H1 (cell line): ENCODE measurements around the gene NANOS3. TPM values are rescaled to one million over a fixed set of nuclear protein-coding genes. Genes with fewer than 3 reads are reported as not detected.

Source experiments
- CTCF ChIA-PET: fragments of 300-600 bp; sonication (Branson Sonifier 250); formaldehyde crosslinking; loops from one replicate; lab custom pipeline; 2021; ENCODE audit not compliant: partially characterized antibody; lab: Charles Lee
- POLR2A ChIA-PET: fragments of 300-600 bp; sonication (Branson Sonifier 250); formaldehyde crosslinking; loops from one replicate; lab custom pipeline; 2021; ENCODE audit warnings: inconsistent platforms; ENCODE audit not compliant: partially characterized antibody; lab: Charles Lee
- DNase-seq, 2 experiments: peaks; one replicate each; pipeline versions ENCODE4 v3.0.0 to v3.0.0-alpha.2; 2010 to 2022; ENCODE audit warnings: low spot score in 2 of 2, low read depth in 1 of 2, mixed read lengths in 1 of 2
- FAIRE-seq: peaks from 2 replicates; lab custom pipeline; 2011; peaks lifted over from hg19 to GRCh38; lab: Jason Lieb, UNC
- H2AFZ ChIP-seq: 2 replicates; pipeline ENCODE4 v1.8.1; 2012; ENCODE audit warnings: low read length, inconsistent platforms
- H2AK5ac ChIP-seq: 2 replicates; pipeline ENCODE4 v1.6.1; 2013; ENCODE audit warnings: low read depth, low read length
- H2BK120ac ChIP-seq: replicated peaks from 2 replicates; pipeline ENCODE3; 2013; ENCODE audit warnings: low read depth, low read length, inconsistent platforms
- H2BK12ac ChIP-seq: 2 replicates; pipeline ENCODE4 v1.6.1; 2013; ENCODE audit warnings: low read depth, low read length
- H2BK15ac ChIP-seq: 2 replicates; pipeline ENCODE4 v1.6.1; 2013; ENCODE audit warnings: low read length
- H2BK20ac ChIP-seq: 2 replicates; pipeline ENCODE4 v1.6.1; 2013; ENCODE audit warnings: low read length
- H2BK5ac ChIP-seq: 2 replicates; pipeline ENCODE4 v1.6.1; 2013; ENCODE audit warnings: low read depth, low read length
- H3K14ac ChIP-seq: 2 replicates; pipeline ENCODE4 v1.6.1; 2013; ENCODE audit warnings: inconsistent platforms; ENCODE audit not compliant: insufficient read length
- H3K18ac ChIP-seq: 2 replicates; pipeline ENCODE4 v1.6.1; 2013; ENCODE audit warnings: low read length; ENCODE audit errors: extremely low read depth
- H3K23ac ChIP-seq: 2 replicates; pipeline ENCODE4 v1.6.1; 2013; ENCODE audit warnings: inconsistent platforms; ENCODE audit not compliant: insufficient read length
- H3K23me2 ChIP-seq: 2 replicates; pipeline ENCODE4 v1.6.1; 2013; ENCODE audit warnings: low read depth, low read length
- H3K27ac ChIP-seq: 2 replicates; pipeline ENCODE4 v1.6.1; 2011; ENCODE audit warnings: low read depth, low read length, inconsistent platforms
- H3K27me3 ChIP-seq, 4 experiments: replicated peaks in 1 of 4; 1 replicate in 1 of 4; 2 replicates in 3 of 4; pipeline versions ENCODE4 v1.6.1 to v1.8.1; 2011 to 2013; ENCODE audit warnings: low read length in 3 of 4, mild to moderate bottlenecking in 3 of 4, inconsistent platforms in 2 of 4, mixed read lengths in 2 of 4, moderate library complexity in 1 of 4; ENCODE audit not compliant: control insufficient read depth in 3 of 4, insufficient read depth in 3 of 4; ENCODE audit errors: extremely low read depth in 1 of 4
- H3K36me3 ChIP-seq, 4 experiments: 2 replicates each; pipeline versions ENCODE4 v1.6.1 to v1.8.1; 2011 to 2013; ENCODE audit warnings: mild to moderate bottlenecking in 4 of 4, low read length in 3 of 4, moderate library complexity in 2 of 4, control low read depth in 1 of 4, inconsistent platforms in 1 of 4; ENCODE audit not compliant: insufficient read depth in 4 of 4, control insufficient read depth in 2 of 4
- H3K4ac ChIP-seq: replicated peaks from 2 replicates; pipeline ENCODE3; 2013; ENCODE audit warnings: low read length, low read depth, mixed read lengths, inconsistent platforms; ENCODE audit not compliant: insufficient read length
- H3K4me1 ChIP-seq, 4 experiments: replicated peaks in 1 of 4; 1 replicate in 1 of 4; 2 replicates in 3 of 4; pipeline versions ENCODE4 v1.6.1 to v1.8.1; 2011 to 2013; ENCODE audit warnings: low read length in 3 of 4, inconsistent platforms in 2 of 4, mixed read lengths in 1 of 4; ENCODE audit not compliant: insufficient read depth in 4 of 4, control insufficient read depth in 3 of 4
- H3K4me2 ChIP-seq, 2 experiments: 2 replicates each; pipeline versions ENCODE4 v1.6.1 to v1.8.1; 2011 to 2013; ENCODE audit warnings: low read depth in 2 of 2, low read length in 2 of 2, control low read depth in 1 of 2, inconsistent platforms in 1 of 2, mild to moderate bottlenecking in 1 of 2; ENCODE audit not compliant: insufficient read depth in 1 of 2
- H3K4me3 ChIP-seq, 4 experiments: fragments of 200-600, 300-600 bp in 1 of 4; sonication (generic), shearing (Covaris generic), sonication (Bioruptor Twin) in 1 of 4; 2 replicates each; pipeline versions ENCODE4 v1.5.1 to v1.8.1; 2011 to 2016; ENCODE audit warnings: low read length in 4 of 4, low read depth in 3 of 4, control low read depth in 2 of 4, inconsistent platforms in 2 of 4, mild to moderate bottlenecking in 2 of 4, mixed read lengths in 1 of 4, moderate library complexity in 1 of 4; ENCODE audit not compliant: insufficient read depth in 2 of 4; ENCODE audit errors: extremely low read depth in 1 of 4
- H3K56ac ChIP-seq: replicated peaks from 2 replicates; pipeline ENCODE3; 2013; ENCODE audit warnings: low read depth, mild to moderate bottlenecking, mixed read lengths, low read length, inconsistent platforms; ENCODE audit not compliant: insufficient read length
- H3K79me1 ChIP-seq: 2 replicates; pipeline ENCODE4 v1.6.1; 2013; ENCODE audit warnings: low read depth, low read length, control low read depth
- H3K79me2 ChIP-seq, 2 experiments: 2 replicates each; pipeline versions ENCODE4 v1.6.1 to v1.8.1; 2012 to 2013; ENCODE audit warnings: low read length in 2 of 2, mild to moderate bottlenecking in 2 of 2, inconsistent platforms in 1 of 2; ENCODE audit not compliant: insufficient read depth in 2 of 2, control insufficient read depth in 1 of 2
- H3K9ac ChIP-seq, 4 experiments: replicated peaks in 1 of 4; 1 replicate in 1 of 4; 2 replicates in 3 of 4; pipeline versions ENCODE4 v1.6.1 to v1.8.1; 2011 to 2013; ENCODE audit warnings: low read depth in 3 of 4, low read length in 3 of 4, control low read depth in 2 of 4, mild to moderate bottlenecking in 2 of 4, moderate library complexity in 2 of 4, inconsistent platforms in 1 of 4; ENCODE audit errors: extremely low read depth in 1 of 4
- H3K9me3 ChIP-seq, 2 experiments: 2 replicates each; pipeline versions ENCODE4 v1.6.1 to v1.8.1; 2012 to 2013; ENCODE audit warnings: mild to moderate bottlenecking in 2 of 2, moderate library complexity in 2 of 2, control low read depth in 1 of 2, inconsistent platforms in 1 of 2, low read depth in 1 of 2, low read length in 1 of 2, mixed read lengths in 1 of 2; ENCODE audit not compliant: insufficient read depth in 2 of 2
- H4K20me1 ChIP-seq, 2 experiments: replicated peaks in 1 of 2; 2 replicates each; pipeline versions ENCODE3 to v1.8.1; 2011 to 2013; ENCODE audit warnings: inconsistent platforms in 2 of 2, low read length in 2 of 2, mild to moderate bottlenecking in 1 of 2; ENCODE audit not compliant: insufficient read depth in 2 of 2, control insufficient read depth in 1 of 2
- H4K5ac ChIP-seq: 2 replicates; pipeline ENCODE4 v1.6.1; 2013; ENCODE audit warnings: low read length, low read depth, mixed read lengths, inconsistent platforms; ENCODE audit not compliant: insufficient read length
- H4K8ac ChIP-seq: 2 replicates; pipeline ENCODE4 v1.8.0; 2013; ENCODE audit warnings: mild to moderate bottlenecking, moderate library complexity, low read length, inconsistent platforms; ENCODE audit not compliant: insufficient read depth; ENCODE audit errors: extremely low read depth
- H4K91ac ChIP-seq: replicated peaks from 2 replicates; pipeline ENCODE3; 2013; ENCODE audit warnings: low read length, mixed read lengths, inconsistent platforms; ENCODE audit not compliant: insufficient read length
- CBX5 ChIP-seq: fragments of 300-800, 300-1000 bp; sonication (generic); IDR thresholded peaks from 2 replicates; pipeline ENCODE4 v1.7.1; 2016; ENCODE audit warnings: antibody characterized with exemption, low read length, low read depth
- CTCF ChIP-seq, 3 experiments: IDR thresholded peaks; 1 replicate in 2 of 3; 2 replicates in 1 of 3; pipeline versions ENCODE4 v1.5.1 to v1.6.1; 2011; ENCODE audit warnings: low read length in 3 of 3, mild to moderate bottlenecking in 3 of 3, inconsistent platforms in 2 of 3, low read depth in 1 of 3, moderate library complexity in 1 of 3; ENCODE audit not compliant: insufficient read depth in 1 of 3; ENCODE audit errors: control extremely low read depth in 1 of 3
- EZH2 ChIP-seq: fragments of 200-600 bp; sonication (generic); IDR thresholded peaks from 2 replicates; pipeline ENCODE4 v1.7.1; 2012; ENCODE audit warnings: low read depth, mild to moderate bottlenecking, moderate library complexity, low read length, inconsistent platforms; ENCODE audit not compliant: severe bottlenecking
- SP2 ChIP-seq: IDR thresholded peaks from 2 replicates; pipeline ENCODE4 v1.6.1; 2012; ENCODE audit warnings: mild to moderate bottlenecking, low read length, inconsistent platforms
- WGBS, 2 experiments: shearing (Covaris generic) in 1 of 2; methylation state at CpG; one replicate each; pipeline versions ENCODE4 v1.1.6 to v1.1.7; 2013 to 2015; ENCODE audit warnings: low lambda C conversion rate in 2 of 2, mixed read lengths in 2 of 2, inconsistent platforms in 1 of 2, low coverage in 1 of 2, missing lambda C conversion rate in 1 of 2; ENCODE audit not compliant: insufficient replicate concordance in 2 of 2, insufficient coverage in 1 of 2, insufficient read length in 1 of 2; ENCODE audit errors: extremely low coverage in 1 of 2, missing lambda C conversion rate in 1 of 2; 5-methylcytosine and 5-hydroxymethylcytosine counted together
- polyA plus RNA-seq, 7 experiments: library from polyadenylated mRNA; depleted of rRNA in 3 of 7; stranded (reverse) in 5 of 7; unstranded in 2 of 7; fragments of >200 nt in 5 of 7; fragments of 200-250 nt in 2 of 7; gene quantifications; 1 replicate in 5 of 7; 2 replicates in 1 of 7; 4 replicates in 1 of 7; pipeline versions ENCODE4 v1.2.1 to v1.2.3, GENCODE V29; 2011 to 2013; ENCODE audit warnings: missing spikeins in 2 of 7, mixed read lengths in 2 of 7
- total RNA-seq: library from RNA; stranded (reverse); fragmentation: NEBNext Ultra II Directional; extraction: Animal tissue kit (Norgen Biotek cat#: 25700); gene quantifications from 2 replicates; pipeline ENCODE4 v1.2.1, GENCODE V29; 2021

The NANOS3 gene
- total and polyA plus RNA-seq, 2 of the 8 experiments (the other 6 are each of a cell fraction or from before 2014, with no cell fraction given): 0.62 TPM; not detected in 1

GRCh38 chr19:13902993-13903555, 26.1 kb downstream of the NANOS3 start:
- no peaks in the 10 kb centered on the region for H4K20me1 ChIP-seq
- H4K91ac ChIP-seq: no peak overlapping the region
- POLR2A ChIA-PET: interaction anchor here (0.8 to 1.3 kb wide), 3 partner anchors 76 to 742 kb away, joined by 3 read pairs; partner anchors contain the start of gene ASF1B

More at GRCh38 chr19:13902993-13903555, 26.1 kb downstream of the NANOS3 start:
- Histone ChIP-seq H3K79me2 (no peaks in the 10 kb centered on the region), H3K56ac (no peak overlapping the region), H3K4me1 (peaks cover 0 to 6% (median under 1%) of the 10 kb centered on the region in 4 experiments; a peak in 2 of 7 replicates), H2BK15ac (no peak overlapping the region), H3K14ac (no peak overlapping the region), H3K27me3 (peaks cover 0 to 4% (median 3%) of the 10 kb centered on the region in 4 experiments; a peak in 3 of 7 replicates), H3K79me1 (peaks cover 3% of the 10 kb centered on the region; the same call in 1 of the 2 replicates), H3K9ac (no peak overlapping the region), H3K27ac (no peak overlapping the region), H2AK5ac (no peak overlapping the region), H3K18ac (no peak overlapping the region), H3K9me3 (no peaks in the 10 kb centered on the region), H2BK20ac (no peak overlapping the region), H3K23ac (no peak overlapping the region), H2BK120ac (no peak overlapping the region), H4K8ac (no peak overlapping the region), H2BK12ac (no peak overlapping the region), H4K5ac (no peak overlapping the region), H3K23me2 (peaks cover 8% of the 10 kb centered on the region; the same call in 1 of the 2 replicates), H2BK5ac (no peak overlapping the region), H3K4me2 (no peak overlapping the region), H2AFZ (no peak overlapping the region), H3K4ac (no peak overlapping the region), H3K36me3 (no peaks in the 10 kb centered on the region), H3K4me3 (no peak overlapping the region)
- DNase-seq: peak in 1 of 2 experiments; percentile 57
- CTCF ChIA-PET: interaction anchor here (0.6 to 1.9 kb wide), 25 partner anchors 10 to 423 kb away, joined by 3 to 9 read pairs (median 3); partner anchors contain the start of gene IL27RA
- FAIRE-seq: no peak
- TF ChIP-seq CTCF (IDR thresholded peaks at IDR 0.05; ENCODE audit: control extremely low read depth in 1 of 3, insufficient read depth in 1 of 3, low read depth in 1 of 3, low read length in 3 of 3): peak; percentile 32 to 36 (median 34)
- TF ChIP-seq CBX5: no peak
- no peak for TF ChIP-seq EZH2
- peak; percentile 41 for TF ChIP-seq SP2
- WGBS, 2 experiments: 86% methylated on average over 4 of the region's 4 CpGs; no CpG with 5 or more reads in 1 of the 2 experiments
